ENCODE data around the gene PLA2G2D.
"Not testable (repeated sequence)": the region's sequence is repeated elsewhere in the genome, so short reads cannot be mapped to it uniquely, and the experiment has no call there.

Gene PLA2G2D

DNA sequence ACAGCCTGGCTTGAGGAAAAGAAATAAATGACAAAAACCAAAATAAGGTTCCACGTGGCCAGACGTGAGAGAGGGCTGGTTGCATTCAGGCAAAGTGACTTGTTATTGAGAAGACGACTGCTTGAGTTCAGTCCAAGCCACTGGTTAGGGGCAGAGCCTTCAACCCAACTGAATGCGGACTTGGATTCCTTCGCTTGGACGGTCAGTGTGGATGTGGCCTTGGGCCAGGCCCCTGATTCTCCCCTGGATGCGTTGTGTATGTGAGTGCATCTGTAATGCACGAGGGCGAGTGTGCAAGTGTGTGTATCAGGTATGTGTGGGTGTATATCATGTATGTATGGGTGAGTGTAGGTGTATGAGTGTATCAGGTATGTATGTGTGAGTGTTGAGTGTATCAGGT lies 21.7 kb upstream of the PLA2G2D start:
- Histone ChIP-seq H3K4me3 (ENCODE audit: low read depth in 1 of 2, low read length in 2 of 2) (no peak overlapping the region), H3K27ac (ENCODE audit: low read depth, low read length) (no peak overlapping the region)

DNA sequence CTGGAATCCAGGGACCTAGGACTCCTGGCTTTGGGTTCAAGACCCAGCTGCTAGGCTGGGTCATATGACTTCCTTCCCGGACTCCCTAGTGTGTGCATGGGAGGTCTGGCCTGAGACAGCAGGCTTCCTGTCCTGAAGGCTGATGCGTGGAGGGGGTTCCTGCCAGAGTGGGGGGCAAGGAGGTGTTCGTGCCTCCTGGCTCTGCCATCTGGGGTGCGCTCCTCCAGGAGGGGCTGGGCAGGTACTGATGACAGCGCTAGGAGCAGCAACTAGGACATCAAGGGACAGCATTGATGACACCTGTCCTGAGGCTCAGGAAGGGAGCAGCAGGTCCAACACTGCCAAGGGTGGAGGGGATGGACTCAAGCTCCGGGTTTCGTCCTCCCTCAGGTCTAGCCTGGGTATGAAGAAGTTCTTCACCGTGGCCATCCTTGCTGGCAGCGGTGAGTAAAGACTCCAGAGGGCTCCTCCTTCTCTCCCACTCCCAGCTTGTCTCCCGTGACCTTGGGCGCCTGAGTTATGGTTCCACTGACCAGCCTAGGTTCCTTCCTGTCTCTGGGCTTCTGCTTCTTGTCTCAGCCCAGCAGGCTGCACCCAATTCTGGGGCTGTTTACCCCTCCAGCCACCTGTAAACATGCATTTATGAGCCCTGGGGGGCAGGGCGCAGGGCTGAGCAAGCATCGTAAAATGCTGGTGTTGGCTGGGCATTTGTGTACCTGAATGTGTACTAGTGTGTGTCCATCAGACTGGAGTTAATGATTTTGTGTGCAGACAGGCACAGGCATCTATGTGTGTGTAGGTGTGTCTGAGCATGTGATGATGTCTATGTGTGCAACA lies 20.7 kb upstream of the PLA2G2D start:
- Histone ChIP-seq H3K27ac (ENCODE audit: low read depth, low read length) (no peak overlapping the region), H3K4me1 (ENCODE audit: insufficient read depth, low read length) (no peaks in the 10 kb centered on the region), H3K27me3 (ENCODE audit: control insufficient read depth in 1 of 2, insufficient read depth in 2 of 2, low read length in 2 of 2) (peaks cover 0 to 28% of the 10 kb centered on the region in 2 donors), H3K9ac (ENCODE audit: low read length) (no peak overlapping the region), H3K4me3 (ENCODE audit: low read depth in 1 of 2, low read length in 2 of 2) (no peak overlapping the region), H3K36me3 (ENCODE audit: insufficient read depth, low read length) (no peaks in the 10 kb centered on the region), H3K9me3 (ENCODE audit: low read length) (no peaks in the 10 kb centered on the region)

More for the DNA sequence above, 21.7 kb upstream of the PLA2G2D start:
- H3K36me3 ChIP-seq (ENCODE audit: insufficient read depth, low read length), result no peaks in the 10 kb centered on the region
- H3K9ac ChIP-seq (ENCODE audit: low read length), result no peak overlapping the region
- no peaks in the 10 kb centered on the region for H3K9me3 ChIP-seq (ENCODE audit: low read length)
- no peaks in the 10 kb centered on the region for H3K4me1 ChIP-seq (ENCODE audit: insufficient read depth, low read length)
- peaks cover 0 to 23% of the 10 kb centered on the region in 2 donors for H3K27me3 ChIP-seq (ENCODE audit: control insufficient read depth in 1 of 2, insufficient read depth in 2 of 2, low read length in 2 of 2)

DNA sequence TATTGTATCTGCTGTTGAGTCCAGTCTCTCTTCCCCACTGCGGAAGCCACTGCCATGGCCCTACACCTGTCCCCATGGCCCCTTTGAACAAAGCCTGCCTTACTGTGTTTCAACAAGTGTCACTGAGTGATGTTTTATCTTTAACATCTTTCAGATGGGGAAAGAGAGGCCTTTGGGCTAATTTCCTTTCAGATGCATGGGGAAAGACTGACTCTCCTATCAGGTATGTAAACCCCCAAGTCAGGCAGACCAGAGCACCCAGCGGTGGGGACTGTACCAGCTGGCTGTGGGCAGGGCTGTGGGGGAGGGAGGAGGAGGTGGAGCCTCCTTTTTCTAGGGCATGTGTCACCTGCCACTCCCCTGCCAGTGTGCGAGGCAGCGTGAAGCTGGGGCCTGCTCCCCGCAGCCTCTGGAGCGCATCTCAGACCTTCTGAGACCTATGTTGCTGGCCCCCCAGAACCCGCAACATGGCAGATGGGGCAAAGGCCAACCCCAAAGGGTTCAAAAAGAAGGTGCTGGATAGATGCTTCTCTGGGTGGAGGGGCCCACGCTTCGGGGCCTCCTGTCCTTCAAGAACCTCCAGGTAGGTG lies 19.7 kb upstream of the PLA2G2D start, which contains the start of gene PLA2G2F:
TSS of gene PLA2G2F (plus strand) at position 363 of the 590 bp plus-strand sequence. CDS start at position 468, 105 bp downstream.
- H3K27me3 ChIP-seq (ENCODE audit: control insufficient read depth in 1 of 2, insufficient read depth in 2 of 2, low read length in 2 of 2), result peaks cover 0 to 33% of the 10 kb centered on the region in 2 donors
- no peak within 1 kb of the TSS for H3K27ac ChIP-seq (ENCODE audit: low read depth, low read length)
- no peaks in the 10 kb centered on the region for H3K36me3 ChIP-seq (ENCODE audit: insufficient read depth, low read length)
- no peaks in the 10 kb centered on the region for H3K9me3 ChIP-seq (ENCODE audit: low read length)
- no peak within 1 kb of the TSS for H3K9ac ChIP-seq (ENCODE audit: low read length)
- H3K4me1 ChIP-seq (ENCODE audit: insufficient read depth, low read length), result no peaks in the 10 kb centered on the region
- no peak within 1 kb of the TSS for H3K4me3 ChIP-seq (ENCODE audit: low read depth in 1 of 2, low read length in 2 of 2)

- peaks cover 0 to 35% of the 10 kb centered on the region in 2 donors for H3K27me3 ChIP-seq (ENCODE audit: control insufficient read depth in 1 of 2, insufficient read depth in 2 of 2, low read length in 2 of 2)
- no peak overlapping the region for H3K4me3 ChIP-seq (ENCODE audit: low read depth in 1 of 2, low read length in 2 of 2)
- H3K9me3 ChIP-seq (ENCODE audit: low read length), result no peaks in the 10 kb centered on the region
- no peak overlapping the region for H3K9ac ChIP-seq (ENCODE audit: low read length)
- no peaks in the 10 kb centered on the region for H3K36me3 ChIP-seq (ENCODE audit: insufficient read depth, low read length)
- no peaks in the 10 kb centered on the region for H3K4me1 ChIP-seq (ENCODE audit: insufficient read depth, low read length)
- H3K27ac ChIP-seq (ENCODE audit: low read depth, low read length), result no peak overlapping the region
Observed at GRCh38 chr1:20138346-20138745, 19.0 kb upstream of the PLA2G2D start.

DNA sequence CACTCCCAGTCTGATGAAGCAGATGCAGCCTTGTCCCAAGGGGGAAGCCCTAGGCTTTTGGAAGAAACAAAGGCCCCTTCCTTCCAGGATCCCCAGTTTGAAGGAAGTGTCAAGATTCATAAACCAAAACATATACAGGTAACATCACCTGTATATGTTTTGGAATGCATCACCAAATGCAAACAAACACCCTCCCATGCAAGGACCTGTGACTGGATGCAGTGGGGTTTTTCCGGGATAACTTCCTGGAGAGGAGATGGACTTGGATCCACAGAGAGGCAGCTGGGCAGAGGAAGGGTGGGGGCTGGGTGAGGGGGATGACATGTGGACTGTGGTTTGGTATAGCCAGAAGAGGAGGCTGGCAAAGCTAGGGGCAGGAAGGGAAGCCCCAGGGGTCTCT lies 18.3 kb upstream of the PLA2G2D start:
- H3K9me3 ChIP-seq (ENCODE audit: low read length), result no peaks in the 10 kb centered on the region
- H3K27ac ChIP-seq (ENCODE audit: low read depth, low read length), result no peak overlapping the region
- H3K4me1 ChIP-seq (ENCODE audit: insufficient read depth, low read length), result no peaks in the 10 kb centered on the region
- no peaks in the 10 kb centered on the region for H3K36me3 ChIP-seq (ENCODE audit: insufficient read depth, low read length)
- H3K9ac ChIP-seq (ENCODE audit: low read length), result no peak overlapping the region
- H3K4me3 ChIP-seq (ENCODE audit: low read depth in 1 of 2, low read length in 2 of 2), result no peak overlapping the region
- H3K27me3 ChIP-seq (ENCODE audit: control insufficient read depth in 1 of 2, insufficient read depth in 2 of 2, low read length in 2 of 2), result peaks cover 0 to 35% of the 10 kb centered on the region in 2 donors

DNA sequence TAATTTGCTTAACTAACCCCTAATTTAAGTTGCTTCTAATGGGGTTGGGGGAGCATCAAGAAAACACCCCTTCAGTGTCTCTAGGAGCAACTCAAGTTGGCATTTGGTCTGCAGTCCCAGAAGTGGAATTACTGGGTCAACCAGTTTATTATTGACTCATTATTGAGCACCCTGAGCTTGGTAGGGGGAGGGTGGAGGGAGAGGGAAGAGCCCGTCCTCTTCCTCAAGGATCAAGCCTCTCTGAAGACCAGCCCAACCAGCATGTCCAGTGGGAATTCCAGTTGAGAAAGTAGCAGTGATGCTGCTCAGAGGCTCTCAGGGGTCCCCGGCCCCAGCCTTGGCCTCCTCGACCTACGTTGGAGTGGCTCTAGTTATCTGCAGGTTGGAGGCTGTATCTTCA lies 17.7 kb upstream of the PLA2G2D start:
- Histone ChIP-seq H3K4me1 (ENCODE audit: insufficient read depth, low read length) (no peaks in the 10 kb centered on the region), H3K27me3 (ENCODE audit: control insufficient read depth in 1 of 2, insufficient read depth in 2 of 2, low read length in 2 of 2) (peaks cover 0 to 35% of the 10 kb centered on the region in 2 donors), H3K9ac (ENCODE audit: low read length) (no peak overlapping the region), H3K27ac (ENCODE audit: low read depth, low read length) (no peak overlapping the region), H3K9me3 (ENCODE audit: low read length) (no peaks in the 10 kb centered on the region), H3K4me3 (ENCODE audit: low read depth in 1 of 2, low read length in 2 of 2) (no peak overlapping the region), H3K36me3 (ENCODE audit: insufficient read depth, low read length) (no peaks in the 10 kb centered on the region)

GRCh38 chr1:20136249-20136648 lies 16.9 kb upstream of the PLA2G2D start:
- no peak overlapping the region for H3K4me3 ChIP-seq (ENCODE audit: low read depth in 1 of 2, low read length in 2 of 2)
- H3K4me1 ChIP-seq (ENCODE audit: insufficient read depth, low read length), result no peaks in the 10 kb centered on the region
- H3K9ac ChIP-seq (ENCODE audit: low read length), result no peak overlapping the region
- H3K36me3 ChIP-seq (ENCODE audit: insufficient read depth, low read length), result no peaks in the 10 kb centered on the region
- H3K27me3 ChIP-seq (ENCODE audit: control insufficient read depth in 1 of 2, insufficient read depth in 2 of 2, low read length in 2 of 2), result peaks cover 0 to 35% of the 10 kb centered on the region in 2 donors
- H3K27ac ChIP-seq (ENCODE audit: low read depth, low read length), result no peak overlapping the region
- no peaks in the 10 kb centered on the region for H3K9me3 ChIP-seq (ENCODE audit: low read length)

DNA sequence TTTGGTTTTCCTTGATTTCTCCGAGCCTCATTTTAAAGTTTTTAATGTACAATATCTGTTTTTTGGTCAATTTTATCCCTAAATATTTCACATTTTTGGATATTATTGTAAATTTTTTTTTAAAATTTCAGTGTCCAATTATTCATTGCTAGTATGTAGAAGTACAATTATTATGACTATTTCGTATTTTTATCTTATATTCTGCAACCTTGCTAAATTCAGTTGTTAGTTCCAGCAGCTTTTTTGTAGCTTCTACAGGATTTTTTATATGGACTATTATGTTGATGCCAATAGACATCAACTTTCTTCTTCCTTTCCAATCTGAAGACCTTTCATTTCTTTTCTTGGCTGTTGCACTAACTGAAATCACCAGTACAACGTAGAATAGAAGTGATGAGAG lies 15.7 kb upstream of the PLA2G2D start:
- Histone ChIP-seq H3K36me3 (ENCODE audit: insufficient read depth, low read length) (no peaks in the 10 kb centered on the region), H3K4me3 (ENCODE audit: low read depth in 1 of 2, low read length in 2 of 2) (no peak overlapping the region), H3K4me1 (ENCODE audit: insufficient read depth, low read length) (no peaks in the 10 kb centered on the region), H3K9me3 (ENCODE audit: low read length) (no peaks in the 10 kb centered on the region), H3K9ac (ENCODE audit: low read length) (no peak overlapping the region), H3K27me3 (ENCODE audit: control insufficient read depth in 1 of 2, insufficient read depth in 2 of 2, low read length in 2 of 2) (peaks cover 0 to 35% of the 10 kb centered on the region in 2 donors), H3K27ac (ENCODE audit: low read depth, low read length) (no peak overlapping the region)

DNA sequence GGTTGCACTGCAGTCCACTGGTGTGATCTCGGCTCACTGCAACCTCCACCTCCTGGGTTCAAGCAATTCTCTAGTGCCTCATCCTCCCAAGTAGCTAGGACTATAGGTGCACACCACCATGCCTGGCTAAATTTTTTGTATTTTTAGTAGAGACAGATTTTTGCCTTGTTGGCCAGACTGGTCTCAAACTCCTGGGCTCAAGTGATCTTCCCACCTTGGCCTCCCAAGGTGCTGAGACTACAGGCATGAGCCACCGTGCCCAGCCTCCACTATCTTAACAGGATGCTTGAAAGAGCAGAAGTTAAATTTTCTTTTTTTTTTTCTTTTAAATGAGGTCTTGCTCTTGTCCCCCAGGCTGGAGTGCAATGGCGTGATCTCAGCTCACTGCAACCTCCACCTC lies 11.2 kb upstream of the PLA2G2D start:
- not testable (repeated sequence) for H3K9ac ChIP-seq (ENCODE audit: low read length); H3K36me3 ChIP-seq (ENCODE audit: insufficient read depth, low read length); H3K9me3 ChIP-seq (ENCODE audit: low read length); H3K27ac ChIP-seq (ENCODE audit: low read depth, low read length); H3K4me3 ChIP-seq (ENCODE audit: low read depth in 1 of 2, low read length in 2 of 2); H3K4me1 ChIP-seq (ENCODE audit: insufficient read depth, low read length)
- H3K27me3 ChIP-seq (ENCODE audit: control insufficient read depth in 1 of 2, insufficient read depth in 2 of 2, low read length in 2 of 2), result peaks cover 0 to 12% of the 10 kb centered on the region in 2 donors

- H3K27ac ChIP-seq (ENCODE audit: low read depth, low read length), result no peak overlapping the region
- no peak overlapping the region for H3K4me3 ChIP-seq (ENCODE audit: low read depth in 1 of 2, low read length in 2 of 2)
- no peak overlapping the region for H3K9ac ChIP-seq (ENCODE audit: low read length)
- H3K9me3 ChIP-seq (ENCODE audit: low read length), result no peaks in the 10 kb centered on the region
- H3K27me3 ChIP-seq (ENCODE audit: control insufficient read depth in 1 of 2, insufficient read depth in 2 of 2, low read length in 2 of 2), result no peaks in the 10 kb centered on the region
- no peaks in the 10 kb centered on the region for H3K36me3 ChIP-seq (ENCODE audit: insufficient read depth, low read length)
- H3K4me1 ChIP-seq (ENCODE audit: insufficient read depth, low read length), result peaks cover 11% of the 10 kb centered on the region
Observed at GRCh38 chr1:20126806-20127440, 7.6 kb upstream of the PLA2G2D start.

GRCh38 chr1:20126041-20126805 lies 6.9 kb upstream of the PLA2G2D start:
- Histone ChIP-seq H3K4me1 (ENCODE audit: insufficient read depth, low read length) (peaks cover 11% of the 10 kb centered on the region), H3K27me3 (ENCODE audit: control insufficient read depth in 1 of 2, insufficient read depth in 2 of 2, low read length in 2 of 2) (no peaks in the 10 kb centered on the region), H3K4me3 (ENCODE audit: low read depth in 1 of 2, low read length in 2 of 2) (no peak overlapping the region), H3K36me3 (ENCODE audit: insufficient read depth, low read length) (no peaks in the 10 kb centered on the region), H3K9me3 (ENCODE audit: low read length) (no peaks in the 10 kb centered on the region), H3K9ac (ENCODE audit: low read length) (no peak overlapping the region), H3K27ac (ENCODE audit: low read depth, low read length) (no peak overlapping the region)

Measured in muscle layer of colon (tissue), 2 donors.